ENCODE measurements around the gene SIDT1. TPM values are rescaled to one million over a fixed set of nuclear protein-coding genes. Genes with fewer than 3 reads are reported as not detected.

The SIDT1 gene
- total RNA-seq, 1 donor from 2014 or later: not detected

DNA sequence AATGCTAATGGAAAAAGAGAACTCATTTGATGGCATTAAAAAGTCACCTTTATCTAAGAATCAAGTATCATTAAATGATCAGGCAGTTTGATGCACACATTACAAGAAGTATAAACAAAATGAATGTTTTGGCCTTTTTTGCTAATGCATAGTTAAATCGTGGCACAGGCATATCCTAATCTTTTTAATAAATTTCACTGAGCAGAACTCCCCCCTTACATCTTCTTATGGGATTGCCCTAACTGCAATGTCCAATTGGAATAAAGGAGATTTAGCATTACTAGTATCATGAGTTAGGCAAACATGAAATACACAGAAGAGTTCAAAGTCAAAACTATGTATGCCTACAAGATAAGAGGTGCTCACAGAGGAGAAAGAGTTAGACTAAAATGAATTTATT lies 131.4 kb downstream of the SIDT1 start:
- Histone ChIP-seq H4K20me1 (ENCODE audit: low read depth) (no peaks in the 10 kb centered on the region), H3F3A (ENCODE audit: low read depth) (no peaks in the 10 kb centered on the region), H3K4me2 (no peak overlapping the region), H3K4me1 (no peaks in the 10 kb centered on the region), H3K27me3 (no peaks in the 10 kb centered on the region), H3K27ac (no peak overlapping the region), H3K9ac (no peak overlapping the region), H3K4me3 (no peak overlapping the region), H2AFZ (replicated peaks) (no peak overlapping the region), H3K79me2 (ENCODE audit: low read depth) (no peaks in the 10 kb centered on the region), H3K36me3 (no peaks in the 10 kb centered on the region), H3K9me3 (ENCODE audit: low read depth) (no peaks in the 10 kb centered on the region)
- peaks cover 2% of the 10 kb centered on the region for H3K27me3 Mint-ChIP-seq (ENCODE audit: insufficient read depth, low read depth)
- peaks cover 19% of the 10 kb centered on the region for H3K36me3 Mint-ChIP-seq
- no peak for DNase-seq (ENCODE audit: low spot score)
- no peak overlapping the region for H3K4me3 Mint-ChIP-seq
- no peaks in the 10 kb centered on the region for H3K9me3 Mint-ChIP-seq
- TF ChIP-seq, protein P1, sequence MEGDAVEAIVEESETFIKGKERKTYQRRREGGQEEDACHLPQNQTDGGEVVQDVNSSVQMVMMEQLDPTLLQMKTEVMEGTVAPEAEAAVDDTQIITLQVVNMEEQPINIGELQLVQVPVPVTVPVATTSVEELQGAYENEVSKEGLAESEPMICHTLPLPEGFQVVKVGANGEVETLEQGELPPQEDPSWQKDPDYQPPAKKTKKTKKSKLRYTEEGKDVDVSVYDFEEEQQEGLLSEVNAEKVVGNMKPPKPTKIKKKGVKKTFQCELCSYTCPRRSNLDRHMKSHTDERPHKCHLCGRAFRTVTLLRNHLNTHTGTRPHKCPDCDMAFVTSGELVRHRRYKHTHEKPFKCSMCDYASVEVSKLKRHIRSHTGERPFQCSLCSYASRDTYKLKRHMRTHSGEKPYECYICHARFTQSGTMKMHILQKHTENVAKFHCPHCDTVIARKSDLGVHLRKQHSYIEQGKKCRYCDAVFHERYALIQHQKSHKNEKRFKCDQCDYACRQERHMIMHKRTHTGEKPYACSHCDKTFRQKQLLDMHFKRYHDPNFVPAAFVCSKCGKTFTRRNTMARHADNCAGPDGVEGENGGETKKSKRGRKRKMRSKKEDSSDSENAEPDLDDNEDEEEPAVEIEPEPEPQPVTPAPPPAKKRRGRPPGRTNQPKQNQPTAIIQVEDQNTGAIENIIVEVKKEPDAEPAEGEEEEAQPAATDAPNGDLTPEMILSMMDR (IDR thresholded peaks at IDR 0.05): no peak
- TF ChIP-seq EZH2phosphoT487 (IDR thresholded peaks at IDR 0.05): no peak
- TF ChIP-seq EZH2 (IDR thresholded peaks at IDR 0.05): no peak
- peaks cover 10% of the 10 kb centered on the region for H3K4me1 Mint-ChIP-seq
- no peak overlapping the region for H3K27ac Mint-ChIP-seq

DNA sequence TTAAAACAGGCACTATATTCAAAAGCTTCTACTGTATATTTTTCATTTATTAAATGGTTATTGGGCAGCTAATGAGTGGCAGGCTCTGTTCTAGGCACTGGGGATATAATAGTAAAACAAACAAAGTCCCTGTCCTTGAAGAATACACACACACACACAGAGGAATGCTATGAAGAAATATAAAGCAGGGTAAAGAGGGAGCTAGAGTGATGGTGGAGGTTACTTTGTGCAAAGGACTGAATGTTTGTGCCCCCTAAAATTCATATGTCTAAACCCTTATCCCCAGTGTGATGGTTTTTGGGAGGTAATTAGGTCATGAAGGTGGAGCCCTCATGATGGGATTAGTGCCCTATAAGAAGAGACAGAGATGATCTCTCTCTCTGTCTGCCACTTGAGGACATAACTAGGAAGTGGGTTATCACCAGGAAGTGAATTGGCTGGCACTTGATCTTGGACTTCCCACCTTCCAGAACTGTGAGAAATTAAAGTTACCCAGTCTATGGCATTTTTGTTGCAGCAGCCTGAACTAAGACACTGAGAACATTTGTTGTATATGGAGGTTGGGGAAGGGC lies 132.3 kb downstream of the SIDT1 start:
- Histone ChIP-seq H3K4me3 (no peak overlapping the region), H3K36me3 (no peaks in the 10 kb centered on the region), H4K20me1 (ENCODE audit: low read depth) (no peaks in the 10 kb centered on the region), H3F3A (ENCODE audit: low read depth) (no peaks in the 10 kb centered on the region), H3K79me2 (ENCODE audit: low read depth) (no peaks in the 10 kb centered on the region), H3K4me1 (no peaks in the 10 kb centered on the region), H3K9me3 (ENCODE audit: low read depth) (no peaks in the 10 kb centered on the region), H3K9ac (no peak overlapping the region), H3K4me2 (no peak overlapping the region), H3K27ac (no peak overlapping the region), H3K27me3 (no peaks in the 10 kb centered on the region), H2AFZ (replicated peaks) (no peak overlapping the region)
- Mint-ChIP-seq H3K27me3 (ENCODE audit: insufficient read depth, low read depth) (peaks cover 2% of the 10 kb centered on the region), H3K27ac (no peak overlapping the region), H3K4me3 (no peak overlapping the region), H3K4me1 (peaks cover 10% of the 10 kb centered on the region), H3K9me3 (no peaks in the 10 kb centered on the region), H3K36me3 (peaks cover 18% of the 10 kb centered on the region)
- DNase-seq (ENCODE audit: low spot score): no peak
- TF ChIP-seq, protein P1 (IDR thresholded peaks at IDR 0.05): no peak
- no peak for TF ChIP-seq EZH2phosphoT487 (IDR thresholded peaks at IDR 0.05)
- TF ChIP-seq EZH2 (IDR thresholded peaks at IDR 0.05): no peak

DNA sequence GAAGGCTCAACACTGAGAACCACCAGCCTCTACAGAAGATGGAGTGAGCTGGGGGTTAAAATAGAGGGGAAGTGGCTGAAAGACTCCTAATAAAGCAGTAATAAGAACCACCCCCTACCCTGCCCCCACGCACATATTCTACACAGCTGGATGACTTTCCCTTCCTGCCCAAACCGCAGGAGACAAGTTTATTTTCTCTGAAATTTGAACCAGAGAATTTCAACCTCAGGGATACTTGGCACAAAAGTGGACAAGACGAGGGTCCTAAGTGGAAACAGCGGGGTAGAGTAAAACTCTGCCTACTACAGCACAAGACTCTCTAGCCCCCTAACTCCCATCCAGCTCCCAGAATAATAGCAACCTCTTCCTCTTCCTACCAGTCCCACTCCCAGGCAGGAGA lies 135.7 kb downstream of the SIDT1 start:
- H3K4me2 ChIP-seq: no peak overlapping the region
- no peak overlapping the region for H3K9ac ChIP-seq
- peaks cover 9% of the 10 kb centered on the region for H3K36me3 Mint-ChIP-seq
- no peak overlapping the region for H3K27ac Mint-ChIP-seq
- H3K4me3 ChIP-seq: no peak overlapping the region
- H3K9me3 Mint-ChIP-seq: no peaks in the 10 kb centered on the region
- peaks cover 10% of the 10 kb centered on the region for H3K4me1 Mint-ChIP-seq
- no peaks in the 10 kb centered on the region for H3K79me2 ChIP-seq (ENCODE audit: low read depth)
- no peak overlapping the region for H3K27ac ChIP-seq
- no peaks in the 10 kb centered on the region for H4K20me1 ChIP-seq (ENCODE audit: low read depth)
- no peaks in the 10 kb centered on the region for H3F3A ChIP-seq (ENCODE audit: low read depth)
- no peaks in the 10 kb centered on the region for H3K36me3 ChIP-seq
- no peak for DNase-seq (ENCODE audit: low spot score)
- H3K27me3 Mint-ChIP-seq (ENCODE audit: insufficient read depth, low read depth): peaks cover 2% of the 10 kb centered on the region
- no peaks in the 10 kb centered on the region for H3K4me1 ChIP-seq
- TF ChIP-seq EZH2 (IDR thresholded peaks at IDR 0.05) (no peak), EZH2phosphoT487 (IDR thresholded peaks at IDR 0.05) (no peak)
- TF ChIP-seq, protein P1 (IDR thresholded peaks at IDR 0.05): no peak
- no peaks in the 10 kb centered on the region for H3K9me3 ChIP-seq (ENCODE audit: low read depth)
- no peak overlapping the region for H3K4me3 Mint-ChIP-seq
- no peaks in the 10 kb centered on the region for H3K27me3 ChIP-seq
- H2AFZ ChIP-seq (replicated peaks): no peak overlapping the region

Measured in neural progenitor cell (in vitro differentiated cells).